ENCODE results near the gene TECR.
"Not testable (repeated sequence)": the region's sequence is repeated elsewhere in the genome, so short reads cannot be mapped to it uniquely, and the experiment has no call there.

DNA sequence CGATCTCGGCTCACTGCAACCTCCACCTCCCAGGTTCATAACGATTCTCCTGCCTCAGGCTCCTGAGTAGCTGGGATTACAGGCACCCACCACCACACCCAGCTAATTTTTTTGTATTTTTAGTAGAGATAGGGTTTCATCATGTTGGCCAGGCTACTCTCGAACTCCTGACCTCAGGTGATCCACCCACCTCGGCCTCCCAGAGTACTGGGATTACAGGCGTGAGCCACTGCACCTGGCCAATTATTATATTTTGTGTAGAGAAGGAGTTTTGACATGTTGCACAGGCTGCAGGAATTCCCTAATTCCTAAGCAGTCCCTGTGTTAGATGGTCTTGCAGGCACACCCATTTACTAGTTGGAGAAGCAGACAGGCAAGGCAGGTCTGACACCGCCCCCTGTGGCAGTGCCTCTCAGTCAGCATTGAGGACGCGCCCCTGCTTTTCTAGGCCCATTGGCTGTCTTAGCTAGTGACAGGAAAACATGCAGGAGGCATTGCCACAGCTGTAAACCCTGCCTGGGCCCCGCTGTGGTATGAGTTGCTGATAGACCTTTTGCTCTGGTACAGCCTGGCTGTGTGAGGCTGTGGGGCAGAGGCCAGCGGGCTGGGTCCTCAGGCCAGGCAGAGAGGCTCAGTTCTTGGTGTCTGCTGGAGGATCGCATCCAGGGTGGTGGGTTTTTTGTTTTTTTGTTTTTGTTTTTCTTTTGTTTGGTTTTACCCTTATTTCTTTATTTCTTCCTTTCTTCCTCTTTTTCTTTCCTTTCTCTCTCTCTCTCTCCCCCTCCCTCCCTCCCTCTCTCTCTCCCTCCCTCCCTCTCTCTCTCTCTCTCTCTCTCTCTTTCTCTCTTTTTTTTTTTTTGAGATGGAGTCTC, 22.0 kb downstream of the TECR start:
- not testable (repeated sequence) for TF ChIP-seq EZH2phosphoT487 (IDR thresholded peaks at IDR 0.05; ENCODE audit: borderline replicate concordance)
- TF ChIP-seq CTCF (conservative IDR thresholded peaks at IDR 0.05; ENCODE audit: low read length) = peak; percentile 65

All from Loucy (cell line).